EH (cell line): ENCODE results near the gene KIFAP3.
"Not testable (repeated sequence)": the region's sequence is repeated elsewhere in the genome, so short reads cannot be mapped to it uniquely, and the experiment has no call there.

Source experiments
- DNase-seq: peaks from one replicate; pipeline ENCODE4 v3.0.0-alpha.2; 2015; ENCODE audit warnings: low read depth

Gene KIFAP3

DNA sequence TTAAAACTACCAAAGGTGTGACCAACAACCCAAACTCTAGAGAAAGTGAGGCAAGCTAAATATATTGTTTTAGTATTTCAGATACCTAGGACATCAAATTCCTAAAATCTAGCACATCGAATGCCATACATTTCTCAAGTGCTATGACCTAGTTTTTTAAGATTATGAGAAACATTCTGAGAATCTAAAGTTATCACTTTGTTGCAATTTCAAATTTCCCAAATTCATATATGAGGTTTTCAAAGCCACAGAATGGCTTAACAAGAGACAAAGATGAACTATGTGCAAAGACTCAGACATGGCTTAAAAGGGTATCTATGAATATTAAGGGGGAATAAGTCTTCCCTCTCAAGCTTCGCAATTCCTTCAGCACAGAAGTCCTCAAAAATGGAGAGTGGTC is 187.6 kb downstream of the KIFAP3 start:
- DNase-seq = peak; percentile 27

- DNase-seq = peak; percentile 70
These were observed 188.1 kb downstream of the KIFAP3 start for GRCh38 chr1:169886422-169886821.

GRCh38 chr1:169885207-169885606 is 189.3 kb downstream of the KIFAP3 start:
- DNase-seq = no peak

GRCh38 chr1:169884634-169885033 is 189.9 kb downstream of the KIFAP3 start:
- DNase-seq = peak; percentile 21

DNA sequence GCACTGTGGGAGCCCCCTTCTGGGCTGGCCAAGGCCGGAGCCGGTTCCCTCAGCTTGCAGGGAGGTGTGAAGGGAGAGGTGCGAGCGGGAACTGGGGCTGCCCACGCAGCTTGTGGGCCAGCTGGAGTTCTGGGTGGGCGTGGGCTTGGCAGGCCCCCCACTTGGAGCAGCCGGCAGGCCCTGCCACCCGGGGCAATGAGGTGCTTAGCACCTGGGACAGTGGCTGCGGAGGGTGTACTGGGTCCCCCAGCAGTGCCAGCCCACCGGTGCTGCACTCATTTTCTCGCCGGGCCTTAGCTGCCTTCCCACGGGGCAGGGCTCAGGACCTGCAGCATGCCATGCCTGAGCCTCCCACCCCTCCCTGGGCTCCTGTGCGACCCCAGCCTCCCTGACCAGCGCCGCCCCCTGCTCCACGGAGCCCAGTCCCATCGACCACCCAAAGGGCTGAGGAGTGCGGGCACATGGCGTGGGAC is 192.4 kb downstream of the KIFAP3 start:
- DNase-seq = no peak

GRCh38 chr1:169879034-169879840 is 195.3 kb downstream of the KIFAP3 start:
- DNase-seq = peak; percentile 37

DNA sequence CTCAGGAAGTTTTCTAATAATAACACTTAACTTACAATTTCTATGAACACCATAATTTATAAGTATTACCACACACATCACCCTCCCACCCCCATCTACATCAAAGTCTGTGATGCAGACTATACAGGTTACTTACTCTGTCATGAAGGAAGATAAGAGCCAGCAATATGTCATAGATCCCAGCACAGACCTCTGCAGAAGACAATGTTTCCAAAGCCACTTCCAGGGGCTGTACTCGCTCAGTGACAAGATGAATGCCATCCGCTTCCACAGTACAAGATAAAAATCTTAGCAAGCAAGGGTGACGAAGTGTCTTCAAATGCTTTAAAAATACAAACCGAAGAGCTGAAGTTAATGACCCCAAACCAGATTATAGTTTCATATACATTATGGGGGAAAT is 196.0 kb downstream of the KIFAP3 start:
- no peak for DNase-seq

DNA sequence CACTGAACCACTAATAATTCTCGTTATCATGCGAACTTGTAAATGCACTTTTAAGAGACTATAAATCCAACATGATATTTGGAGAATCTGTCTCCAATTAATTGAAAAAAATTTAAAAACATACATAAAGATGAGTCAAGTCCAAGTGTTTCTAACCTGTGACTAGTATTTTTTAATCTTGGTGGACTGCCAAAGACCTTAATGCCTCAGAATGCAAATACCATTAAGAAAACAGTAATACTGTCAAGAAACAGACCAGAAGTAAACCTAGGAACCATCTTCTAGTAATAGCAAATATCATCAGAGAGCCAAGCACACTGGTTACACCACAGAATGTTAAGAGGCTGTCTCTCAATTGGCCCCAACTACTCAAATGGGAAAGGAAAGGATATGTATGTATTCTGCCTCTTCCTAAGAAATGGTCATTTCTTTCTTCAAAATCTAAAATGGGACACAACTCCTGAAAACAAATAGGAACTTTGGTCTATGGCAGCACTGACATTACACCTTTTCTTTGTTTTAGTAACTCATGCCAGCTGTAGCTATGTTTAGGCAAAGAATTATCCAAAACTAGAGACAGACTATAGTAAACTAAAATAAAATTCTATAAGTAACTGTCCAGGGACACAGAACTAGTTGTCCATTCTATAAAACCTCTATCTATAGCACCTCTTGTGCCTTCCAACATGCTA is 196.5 kb downstream of the KIFAP3 start:
- peak; percentile 88 for DNase-seq

DNA sequence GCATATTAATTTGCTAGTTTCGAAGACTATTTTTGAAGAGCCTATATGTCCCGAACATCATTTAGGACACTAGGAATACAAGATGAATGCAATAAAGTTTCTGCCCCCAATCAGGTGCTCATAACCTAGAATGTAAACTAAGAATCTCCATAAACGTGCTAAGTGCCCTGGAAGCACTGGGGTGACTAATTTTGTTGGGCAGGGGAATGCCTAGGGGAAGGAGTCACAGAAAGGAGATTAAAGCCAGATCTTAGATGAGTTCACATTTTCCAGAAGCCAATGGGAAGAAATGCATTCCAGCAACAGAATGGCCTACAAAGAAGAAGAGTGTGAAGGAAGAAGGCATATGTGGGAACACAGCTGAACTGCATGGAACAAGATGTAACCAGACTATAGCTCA is 200.3 kb downstream of the KIFAP3 start:
- peak; percentile 95 for DNase-seq

- DNase-seq = peak; percentile 52
These were observed 200.8 kb downstream of the KIFAP3 start for GRCh38 chr1:169873582-169874199.

- DNase-seq = peak; percentile 37
These were observed 201.6 kb downstream of the KIFAP3 start for GRCh38 chr1:169872906-169873305.

DNA sequence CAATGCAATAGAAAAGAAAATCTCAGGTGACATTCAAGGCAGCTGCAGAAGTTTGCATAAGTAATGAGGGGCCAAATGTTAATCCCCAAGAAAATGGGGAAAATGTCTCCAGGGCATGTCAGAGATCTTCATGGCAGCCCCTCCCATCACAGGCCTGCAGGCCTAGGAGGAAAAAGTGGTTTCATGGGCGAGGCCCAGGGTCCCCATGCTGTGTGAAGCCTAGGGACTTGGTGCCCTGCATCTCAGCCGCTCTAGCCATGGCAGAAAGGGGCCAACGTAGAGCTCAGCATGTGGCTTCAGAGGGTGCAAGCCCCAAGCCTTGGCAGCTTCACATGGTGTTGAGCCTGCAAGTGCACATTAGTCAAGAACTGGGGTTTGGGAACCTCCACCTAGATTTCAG is 202.5 kb downstream of the KIFAP3 start:
- not testable (repeated sequence) for DNase-seq
